ENCODE measurements around the gene ZFHX3. TPM values are rescaled to one million over a fixed set of nuclear protein-coding genes. Genes with fewer than 3 reads are reported as not detected.
A peak's percentile ranks its signal among the peaks of the same experiment; 100 is the strongest.

ZFHX3 gene
- total and polyA plus RNA-seq, 2 of the 8 experiments (the other 6 are each of a cell fraction or from before 2014, with no cell fraction given): 0.08 to 0.99 TPM

- Histone ChIP-seq H2AK5ac (ENCODE audit: low read depth, low read length) (no peak overlapping the region), H4K5ac (ENCODE audit: insufficient read length, low read depth, low read length) (no peak overlapping the region), H2BK20ac (ENCODE audit: low read length) (no peak overlapping the region), H3K36me3 (ENCODE audit: control insufficient read depth in 2 of 4, insufficient read depth in 4 of 4, low read length in 3 of 4) (no peaks in the 10 kb centered on the region), H4K20me1 (replicated peaks in 1 of 2; ENCODE audit: control insufficient read depth in 1 of 2, insufficient read depth in 2 of 2, low read length in 2 of 2) (no peaks in the 10 kb centered on the region), H3K27me3 (replicated peaks in 1 of 4; ENCODE audit: control insufficient read depth in 3 of 4, extremely low read depth in 1 of 4, insufficient read depth in 3 of 4, low read length in 3 of 4) (0 out of 7 replicates have a peak, but pooled peaks cover 0 to 4% (median 0%) of the 10 kb centered on the region in 4 experiments), H3K79me2 (ENCODE audit: control insufficient read depth in 1 of 2, insufficient read depth in 2 of 2, low read length in 2 of 2) (no peaks in the 10 kb centered on the region), H3K4me1 (replicated peaks in 1 of 4; ENCODE audit: control insufficient read depth in 3 of 4, insufficient read depth in 4 of 4, low read length in 3 of 4) (peaks cover 2 to 11% (median 8%) of the 10 kb centered on the region in 4 experiments; a peak in 5 of 7 replicates), H3K4ac (replicated peaks; ENCODE audit: insufficient read length, low read depth, low read length) (no peak overlapping the region), H2BK15ac (ENCODE audit: low read length) (no peak overlapping the region), H3K9ac (replicated peaks in 1 of 4; ENCODE audit: extremely low read depth in 1 of 4, low read depth in 3 of 4, low read length in 3 of 4) (no peak overlapping the region), H4K8ac (ENCODE audit: extremely low read depth, insufficient read depth, low read length) (no peak overlapping the region), H3K4me2 (ENCODE audit: insufficient read depth in 1 of 2, low read depth in 2 of 2, low read length in 2 of 2) (peak overlapping the region; percentile 33 to 47), H3K23ac (ENCODE audit: insufficient read length) (no peak overlapping the region), H2BK12ac (ENCODE audit: low read depth, low read length) (0 out of 2 replicates have a peak overlapping the region, but pooled peaks have one; percentile 23), H3K14ac (ENCODE audit: insufficient read length) (no peak overlapping the region), H3K79me1 (ENCODE audit: low read depth, low read length) (no peaks in the 10 kb centered on the region; the same call in 1 of the 2 replicates), H2AFZ (ENCODE audit: low read length) (no peak overlapping the region), H3K9me3 (ENCODE audit: insufficient read depth in 2 of 2, low read depth in 1 of 2, low read length in 1 of 2) (no peaks in the 10 kb centered on the region), H2BK5ac (ENCODE audit: low read depth, low read length) (no peak overlapping the region), H3K56ac (replicated peaks; ENCODE audit: insufficient read length, low read depth, low read length) (no peak overlapping the region), H3K23me2 (ENCODE audit: low read depth, low read length) (no peaks in the 10 kb centered on the region), H3K27ac (ENCODE audit: low read depth, low read length) (no peak overlapping the region), H2BK120ac (replicated peaks; ENCODE audit: low read depth, low read length) (no peak overlapping the region), H3K18ac (ENCODE audit: extremely low read depth, low read length) (no peak overlapping the region; the same call in 1 of the 2 replicates), H3K4me3 (ENCODE audit: extremely low read depth in 1 of 4, insufficient read depth in 2 of 4, low read depth in 3 of 4, low read length in 4 of 4) (no peak overlapping the region), H4K91ac (replicated peaks; ENCODE audit: insufficient read length, low read length) (no peak overlapping the region)
- POLR2A ChIA-PET (ENCODE audit: partially characterized antibody): no interaction called here
- CTCF ChIA-PET (ENCODE audit: partially characterized antibody): interaction anchor here (0.7 to 1.3 kb wide), 3 partner anchors 20 to 155 kb away, joined by 3 to 4 read pairs (median 3); no protein-coding TSS in a partner anchor
- DNase-seq (ENCODE audit: low read depth in 1 of 2, low spot score in 2 of 2) (peak in 1 of 2 experiments; percentile 53), FAIRE-seq (no peak)
- WGBS, 2 experiments (ENCODE audit: extremely low coverage in 1 of 2, insufficient coverage in 1 of 2, insufficient read length in 1 of 2, insufficient replicate concordance in 2 of 2, low coverage in 1 of 2, low lambda C conversion rate in 2 of 2, missing lambda C conversion rate in 1 of 2): 63% methylated on average over 6 of the region's 6 CpGs; no CpG with 5 or more reads in 1 of the 2 experiments
- TF ChIP-seq, protein P1, sequence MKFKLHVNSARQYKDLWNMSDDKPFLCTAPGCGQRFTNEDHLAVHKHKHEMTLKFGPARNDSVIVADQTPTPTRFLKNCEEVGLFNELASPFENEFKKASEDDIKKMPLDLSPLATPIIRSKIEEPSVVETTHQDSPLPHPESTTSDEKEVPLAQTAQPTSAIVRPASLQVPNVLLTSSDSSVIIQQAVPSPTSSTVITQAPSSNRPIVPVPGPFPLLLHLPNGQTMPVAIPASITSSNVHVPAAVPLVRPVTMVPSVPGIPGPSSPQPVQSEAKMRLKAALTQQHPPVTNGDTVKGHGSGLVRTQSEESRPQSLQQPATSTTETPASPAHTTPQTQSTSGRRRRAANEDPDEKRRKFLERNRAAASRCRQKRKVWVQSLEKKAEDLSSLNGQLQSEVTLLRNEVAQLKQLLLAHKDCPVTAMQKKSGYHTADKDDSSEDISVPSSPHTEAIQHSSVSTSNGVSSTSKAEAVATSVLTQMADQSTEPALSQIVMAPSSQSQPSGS (IDR thresholded peaks at IDR 0.05; ENCODE audit: low read length): no peak
- TF ChIP-seq CHD2 (IDR thresholded peaks at IDR 0.05; ENCODE audit: low read length) (no peak), ASH2L (IDR thresholded peaks at IDR 0.05; ENCODE audit: low read length) (peak; percentile 39), YY1 (IDR thresholded peaks at IDR 0.05; ENCODE audit: low read depth, low read length) (0 out of 2 replicates have a peak, but pooled peaks have one; percentile 35), SP1 (IDR thresholded peaks at IDR 0.05; ENCODE audit: low read depth, low read length) (peak; percentile 58; the same call in 1 of the 2 replicates), RXRA (IDR thresholded peaks at IDR 0.05; ENCODE audit: insufficient read depth, low read depth, low read length) (0 out of 2 replicates have a peak, but pooled peaks have one; percentile 28), CBX8 (IDR thresholded peaks at IDR 0.05; ENCODE audit: borderline replicate concordance, low read depth, low read length) (no peak), SP4 (IDR thresholded peaks at IDR 0.05; ENCODE audit: low read length) (no peak), SIRT6 (IDR thresholded peaks at IDR 0.05; ENCODE audit: low read length) (no peak), EP300 (IDR thresholded peaks at IDR 0.05; ENCODE audit: borderline replicate concordance in 1 of 2, low read depth in 2 of 2, low read length in 2 of 2) (no peak)
These were observed 55.8 kb downstream of the ZFHX3 start for GRCh38 chr16:72992142-72992601.
